ENCODE results near the gene TRIM43B.

GRCh38 chr2:95525294-95526035 lies 40.9 kb upstream of the TRIM43B start:
- TF ChIP-seq CTCF (IDR thresholded peaks at IDR 0.05; ENCODE audit: low read depth, low read length) (no peak), EZH2phosphoT487 (IDR thresholded peaks at IDR 0.05; ENCODE audit: low read depth) (no peak)
